MM.1S (cell line): ENCODE data around the gene RDH13.

Source experiments
- CTCF ChIP-seq: fragments of 300-600 bp; sonication (generic); IDR thresholded peaks from 2 replicates; pipeline ENCODE4 v1.5.1; 2016; ENCODE audit warnings: antibody characterized with exemption, low read length, mixed read lengths
- EZH2 ChIP-seq: fragments of 300-600 bp; sonication (generic); optimal IDR thresholded peaks from 2 replicates; pipeline ENCODE3; 2017; ENCODE audit warnings: low read depth, mild to moderate bottlenecking, antibody characterized with exemption, low read length, mixed read lengths
- EZH2phosphoT487 ChIP-seq: fragments of 300-600 bp; sonication (generic); IDR thresholded peaks from 2 replicates; pipeline ENCODE4 v1.6.1; 2018; ENCODE audit warnings: antibody characterized with exemption, low read length

- TF ChIP-seq CTCF (no peak), EZH2 (no peak), EZH2phosphoT487 (no peak)
These were observed 21.7 kb downstream of the RDH13 start for GRCh38 chr19:55041244-55041626.
